Colon (tissue), 2 donors: ENCODE results near the gene USP31.

ENCODE experiments used
- FAIRE-seq: peaks from 2 replicates; lab custom pipeline; 2012; peaks lifted over from hg19 to GRCh38; lab: Jason Lieb, UNC
- donor health status: control.
- donor health status: control.

Gene USP31

GRCh38 chr16:23132775-23133463, 16.3 kb downstream of the USP31 start:
- FAIRE-seq, result no peak

- no peak for FAIRE-seq
These were observed 17.2 kb downstream of the USP31 start for GRCh38 chr16:23131931-23132621.

DNA sequence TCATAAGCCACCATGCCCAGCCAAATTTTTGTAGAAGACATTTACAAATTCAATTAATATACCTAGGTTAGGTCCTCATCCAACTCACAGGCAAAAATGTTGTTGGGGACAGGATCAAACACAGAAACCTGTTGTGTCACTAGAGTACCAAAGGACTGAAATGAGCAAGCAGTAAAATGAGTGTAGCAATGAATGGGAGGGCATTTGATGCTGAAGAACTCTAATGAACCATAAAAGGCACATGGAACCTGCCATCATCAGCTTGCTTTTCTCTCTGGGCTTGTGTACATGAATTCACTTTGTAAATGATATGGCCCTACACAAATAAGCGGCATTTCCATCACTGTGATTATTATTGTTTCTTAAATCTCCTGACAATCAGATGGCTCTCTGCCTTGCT, 17.8 kb downstream of the USP31 start:
- FAIRE-seq, result no peak

- no peak for FAIRE-seq
These were observed 18.2 kb downstream of the USP31 start for GRCh38 chr16:23131036-23131435.

GRCh38 chr16:23129686-23130085, 19.6 kb downstream of the USP31 start:
- no peak for FAIRE-seq

- FAIRE-seq, result no peak
These were observed 21.2 kb downstream of the USP31 start for GRCh38 chr16:23128056-23128455.

DNA sequence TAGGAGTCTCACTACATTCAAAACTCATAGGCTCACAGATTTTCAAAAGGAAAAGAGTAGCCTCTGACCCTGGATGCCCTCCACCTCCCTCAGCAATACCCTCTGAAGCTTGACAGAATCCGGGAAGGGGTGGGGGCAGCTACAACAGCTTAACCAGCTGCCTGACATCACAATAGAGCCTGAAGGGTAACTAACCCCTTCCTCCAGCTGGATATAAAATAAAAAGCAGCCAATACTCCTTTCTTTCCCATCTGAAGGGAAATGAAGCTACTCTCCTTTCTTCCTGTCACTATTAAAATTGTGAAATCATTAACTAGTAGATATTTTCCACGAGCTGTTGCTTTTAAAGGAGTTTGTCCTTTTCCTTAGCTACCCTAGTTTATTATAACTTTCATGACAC, 24.0 kb downstream of the USP31 start:
- no peak for FAIRE-seq

DNA sequence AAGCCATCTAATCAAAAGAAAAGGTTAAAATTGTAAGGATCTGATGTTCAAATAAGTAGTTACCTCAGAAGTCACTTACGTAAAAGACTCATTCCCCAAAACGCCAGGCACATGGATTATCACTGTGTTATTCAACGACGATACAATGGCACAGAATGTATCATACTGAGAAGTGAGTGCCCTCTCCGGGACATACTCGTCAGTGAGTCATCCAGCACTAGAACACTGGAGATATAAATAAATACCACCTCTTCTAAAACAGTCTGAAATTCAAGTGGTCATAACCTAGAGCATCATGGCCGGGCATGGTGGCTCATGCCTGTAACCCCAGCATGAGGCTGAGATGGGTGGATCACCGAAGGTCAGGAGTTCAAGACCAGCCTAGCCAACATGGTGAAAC, 24.9 kb downstream of the USP31 start:
- no peak for FAIRE-seq

GRCh38 chr16:23122144-23122543, 27.1 kb downstream of the USP31 start:
- no peak for FAIRE-seq

- no peak for FAIRE-seq
These were observed 28.2 kb downstream of the USP31 start for GRCh38 chr16:23121024-23121423.

DNA sequence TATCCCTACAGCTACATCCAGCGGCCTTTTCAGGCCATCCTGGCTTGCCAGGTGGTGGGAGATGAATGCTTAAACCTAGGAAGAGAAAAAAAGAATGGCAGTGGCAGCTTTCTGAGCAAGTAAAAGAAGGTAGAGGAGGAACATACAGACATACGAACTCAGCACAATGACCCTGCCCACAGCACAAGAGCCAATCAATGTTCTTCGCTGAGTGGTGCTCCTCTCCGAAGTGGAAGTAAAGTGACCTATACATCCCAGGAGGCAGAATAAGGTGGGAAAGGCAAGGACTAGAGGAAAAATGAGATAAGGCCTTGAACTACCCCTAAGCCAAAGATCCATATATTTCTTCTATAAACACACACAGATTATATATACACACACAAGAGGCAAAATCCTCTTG, 28.7 kb downstream of the USP31 start:
- no peak for FAIRE-seq

DNA sequence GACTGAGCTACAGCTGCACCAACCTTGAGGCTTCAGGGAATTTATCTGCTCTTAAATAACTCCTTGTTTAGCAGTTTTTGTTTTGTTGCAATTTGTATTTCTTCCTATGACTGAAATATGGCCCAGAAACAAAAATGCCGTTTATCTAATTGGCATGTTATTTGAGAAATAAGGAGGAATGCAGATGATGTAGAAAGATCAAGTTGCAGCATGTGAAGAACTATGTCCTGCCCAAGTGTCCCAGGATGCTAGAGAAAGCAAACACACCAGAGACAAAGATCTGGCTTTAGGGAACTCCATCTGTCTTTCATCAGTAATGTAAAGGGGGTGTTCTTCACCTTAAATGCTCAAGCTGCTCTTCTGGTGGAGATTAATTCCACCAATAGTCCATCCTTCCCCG, 29.7 kb downstream of the USP31 start:
- FAIRE-seq, result no peak

DNA sequence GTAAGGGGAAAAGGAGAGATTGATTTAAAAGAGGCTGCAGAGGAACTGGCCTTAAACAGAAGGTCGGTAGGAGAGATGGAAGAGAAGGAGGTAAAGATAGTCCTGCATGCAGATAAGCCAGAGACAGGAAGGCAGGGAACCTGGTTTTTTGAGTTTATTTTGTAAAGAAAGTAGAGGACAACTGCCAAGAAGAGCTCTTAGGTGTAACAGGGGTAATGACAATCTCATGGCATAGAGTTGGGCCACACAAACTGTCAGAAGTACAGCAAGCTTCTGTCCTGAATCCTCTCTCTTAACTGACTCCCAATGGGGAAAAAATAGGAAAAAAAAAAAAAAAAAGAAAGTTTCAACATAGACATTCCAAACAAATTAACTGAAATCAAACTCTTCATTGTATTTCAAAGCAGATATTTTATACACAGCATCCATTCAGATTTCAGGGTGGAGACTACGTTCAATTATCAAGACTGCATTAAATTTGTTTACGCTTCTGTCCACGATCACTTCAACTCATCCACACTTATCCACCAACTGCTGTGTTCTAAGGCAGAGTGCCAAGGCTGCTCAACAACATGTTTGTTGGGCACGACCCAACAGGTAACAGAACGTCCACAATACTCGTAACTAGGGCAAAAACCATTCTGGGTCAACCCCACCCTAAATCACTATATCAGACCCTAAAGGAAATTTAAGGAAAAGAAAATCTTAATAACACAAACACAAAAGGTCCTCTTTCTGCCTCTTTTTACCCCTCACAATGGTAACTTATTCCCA, 34.9 kb downstream of the USP31 start:
- no peak for FAIRE-seq

DNA sequence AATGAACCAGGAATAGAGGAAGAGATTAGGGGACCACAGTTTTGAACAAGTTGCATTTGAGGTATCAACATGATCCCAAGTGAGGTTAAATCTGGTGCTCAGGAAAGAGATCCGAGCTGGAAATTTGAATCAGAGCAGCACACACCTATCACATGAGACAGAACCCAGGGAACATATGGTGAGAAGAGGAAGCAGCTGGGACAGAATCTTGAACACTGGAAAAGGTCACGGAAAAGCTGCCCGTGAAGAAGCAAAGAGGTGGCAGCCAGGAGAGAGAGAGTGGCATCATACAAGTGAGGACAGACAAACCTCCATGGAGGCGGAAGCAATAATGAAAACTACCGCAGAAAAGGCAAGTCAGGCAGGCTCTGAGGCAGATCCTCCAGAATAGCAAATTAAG, 36.1 kb downstream of the USP31 start:
- FAIRE-seq, result no peak

- FAIRE-seq, result no peak
These were observed 38.9 kb downstream of the USP31 start for GRCh38 chr16:23110257-23110899.

GRCh38 chr16:23107936-23108335, 41.3 kb downstream of the USP31 start:
- no peak for FAIRE-seq

- no peak for FAIRE-seq
These were observed 42.1 kb downstream of the USP31 start for GRCh38 chr16:23107117-23107516.

- FAIRE-seq, result no peak
These were observed 43.9 kb downstream of the USP31 start for GRCh38 chr16:23105309-23105708.

DNA sequence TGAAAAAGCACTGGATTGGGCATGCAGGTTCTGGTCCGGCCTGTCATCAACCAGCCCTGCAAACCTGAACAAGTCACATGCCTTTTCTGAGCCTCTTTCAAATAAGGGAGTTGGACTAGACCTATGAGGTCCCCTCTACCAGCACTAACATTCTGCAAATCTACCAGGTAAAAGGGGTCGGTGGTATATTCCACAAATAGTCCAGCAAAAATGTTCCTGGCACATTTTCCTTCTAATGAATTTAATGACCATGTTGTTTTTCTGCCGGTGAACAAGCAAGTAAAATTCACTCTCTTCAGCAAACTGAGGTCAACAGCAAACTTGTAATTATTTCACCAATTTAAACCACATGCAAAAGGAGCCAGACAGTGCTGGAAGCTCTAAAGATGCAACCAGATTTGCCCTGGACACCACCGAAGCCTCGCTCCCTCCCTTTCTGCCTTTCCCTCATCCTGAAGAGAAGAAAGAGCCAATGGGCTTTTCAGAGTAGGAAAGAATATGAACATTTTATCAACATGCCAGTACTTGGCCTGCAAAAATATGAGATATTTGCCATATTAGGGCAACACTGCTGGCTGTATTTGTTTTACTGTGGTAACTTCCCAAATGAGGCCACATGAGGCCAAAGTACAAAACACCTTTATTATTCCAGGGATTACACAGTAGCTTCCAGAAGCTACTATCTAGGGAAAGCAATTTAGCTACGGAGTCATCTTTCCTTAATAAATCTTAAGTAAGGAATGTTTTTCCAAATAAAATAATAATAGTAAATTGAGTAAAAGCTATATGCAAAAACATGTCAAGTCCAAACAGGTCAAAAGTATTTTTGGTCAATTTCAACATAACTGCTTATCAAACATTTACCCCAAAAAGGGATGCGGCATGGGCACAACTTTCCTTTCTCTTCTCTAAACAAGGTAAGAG, 45.0 kb downstream of the USP31 start:
- no peak for FAIRE-seq

- no peak for FAIRE-seq
These were observed 45.6 kb downstream of the USP31 start for GRCh38 chr16:23103603-23104002.

DNA sequence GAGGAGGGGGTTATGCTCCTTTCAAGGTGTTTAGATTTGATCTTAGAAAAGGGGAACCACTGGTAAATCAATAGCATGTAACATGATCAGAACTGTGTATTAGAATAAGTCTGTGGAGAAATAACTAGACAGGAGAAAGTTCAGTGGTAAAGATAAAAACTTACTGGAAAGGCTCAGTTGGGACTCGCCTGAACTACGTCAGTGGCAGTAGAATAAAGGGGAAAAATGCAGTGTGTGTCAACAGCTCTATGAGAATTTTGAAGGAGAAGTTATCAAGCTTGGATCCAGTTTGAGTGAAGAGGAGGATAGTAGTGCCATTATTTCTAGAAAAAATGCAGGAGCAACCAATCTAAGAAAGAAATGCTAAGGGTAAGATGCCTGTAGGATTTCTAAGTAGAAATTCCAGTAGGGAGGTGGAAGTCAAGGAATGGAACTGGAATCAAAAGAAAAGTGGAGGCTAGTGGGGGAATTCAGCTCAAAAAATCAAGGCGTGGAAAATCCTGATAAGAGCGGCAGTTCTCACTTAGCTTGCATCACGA, 48.2 kb downstream of the USP31 start:
- FAIRE-seq, result no peak
